Upper lobe of left lung (tissue), 6 donors: Measurements from ENCODE around the gene TP63. TPM values are rescaled to one million over a fixed set of nuclear protein-coding genes. Genes with fewer than 3 reads are reported as not detected.
"Not testable (repeated sequence)": the region's sequence is repeated elsewhere in the genome, so short reads cannot be mapped to it uniquely, and the experiment has no call there.

Source experiments
- ATAC-seq, 2 donors: fragments of 200-7000 bp; cut with Tn5 transposase; one replicate each; pipeline ENCODE4 v1.9.1; 2022; ENCODE audit warnings: mild to moderate bottlenecking in 2 of 2, moderate library complexity in 2 of 2; ENCODE audit not compliant: low FRiP score in 2 of 2
- DNase-seq, 2 donors: peaks; one replicate each; pipeline ENCODE4 v3.0.0-alpha.2; 2019 to 2020
- H3K27ac ChIP-seq, 4 donors: fragments of 200-600 bp; sonication (generic); one replicate each; pipeline ENCODE4 v1.5.1; 2016 to 2019
- H3K27me3 ChIP-seq, 4 donors: fragments of 200-600 bp; sonication (generic); one replicate each; pipeline ENCODE4 v1.5.1; 2017 to 2019
- H3K36me3 ChIP-seq, 4 donors: fragments of 200-600 bp; sonication (generic); one replicate each; pipeline ENCODE4 v1.5.1; 2016 to 2019
- H3K4me1 ChIP-seq, 4 donors: fragments of 200-600 bp; sonication (generic); one replicate each; pipeline ENCODE4 v1.5.1; 2018 to 2019
- H3K4me3 ChIP-seq, 4 donors: fragments of 200-600 bp; sonication (generic); one replicate each; pipeline ENCODE4 v1.5.1; 2017 to 2019; ENCODE audit warnings: mild to moderate bottlenecking in 2 of 4, moderate library complexity in 1 of 4
- H3K9me3 ChIP-seq, 4 donors: fragments of 200-600 bp; sonication (generic); one replicate each; pipeline ENCODE4 v1.5.1; 2018 to 2019
- CTCF ChIP-seq, 6 experiments: fragments of 450-650 bp in 4 of 6; fragments of 200-600 bp in 2 of 6; sonication (generic) in 2 of 6; IDR thresholded peaks; one replicate each; pipeline ENCODE4 v1.5.1; 2016 to 2019; ENCODE audit warnings: antibody characterized with exemption in 6 of 6
- EP300 ChIP-seq, 4 donors: sonication (generic); formaldehyde crosslinking; IDR thresholded peaks; one replicate each; pipeline ENCODE4 v1.5.1; 2017; ENCODE audit warnings: antibody characterized with exemption in 4 of 4, control low read depth in 2 of 4
- POLR2A ChIP-seq, 4 donors: fragments of 450-650 bp; IDR thresholded peaks; one replicate each; pipeline ENCODE4 v1.5.1; 2016 to 2017; ENCODE audit warnings: antibody characterized with exemption in 4 of 4, mild to moderate bottlenecking in 2 of 4
- POLR2AphosphoS5 ChIP-seq, 2 donors: sonication (generic); formaldehyde crosslinking; IDR thresholded peaks; one replicate each; pipeline ENCODE4 v1.5.1; 2017; ENCODE audit warnings: antibody characterized with exemption in 2 of 2
- WGBS, 2 donors: methylation state at CpG; one replicate each; pipeline ENCODE4 v1.1.5; 2017 to 2018; 5-methylcytosine and 5-hydroxymethylcytosine counted together
- total RNA-seq, 6 donors: library from RNA; depleted of rRNA in 4 of 6; stranded (reverse); fragments of >200 nt in 4 of 6; gene quantifications; one replicate each; pipeline versions ENCODE4 v1.1.0 to v1.2.1, GENCODE V29; 2016 to 2021
- donor health status: DM: no; HTN: no; CAD: no; lungs with moderate emphysema.
- donor health status: DM: no; HTN: yes; CAD: no; lungs with severe emphysema.

The TP63 gene
- total RNA-seq, 6 donors from 2014 or later, result 1.0 to 8.8 (median 2.8) TPM

- Histone ChIP-seq H3K27me3 (no peaks in the 10 kb centered on the region), H3K4me3 (no peak overlapping the region), H3K36me3 (no peaks in the 10 kb centered on the region), H3K27ac (no peak overlapping the region), H3K4me1 (no peaks in the 10 kb centered on the region), H3K9me3 (no peaks in the 10 kb centered on the region)
- DNase-seq, result no peak
- TF ChIP-seq CTCF (IDR thresholded peaks at IDR 0.05), result no peak
- TF ChIP-seq POLR2AphosphoS5 (IDR thresholded peaks at IDR 0.05), result no peak
- no peak for TF ChIP-seq EP300 (IDR thresholded peaks at IDR 0.05)
- TF ChIP-seq POLR2A (IDR thresholded peaks at IDR 0.05), result no peak
- WGBS, 2 donors, result 75 to 86% methylated on average over 2 of the region's 2 CpGs
- no peak for ATAC-seq
Measured at GRCh38 chr3:189597918-189598317, 33.3 kb upstream of the TP63 start.

GRCh38 chr3:189598530-189599225 lies 32.5 kb upstream of the TP63 start:
- H3K36me3 ChIP-seq, result no peaks in the 10 kb centered on the region
- H3K9me3 ChIP-seq, result no peaks in the 10 kb centered on the region
- no peaks in the 10 kb centered on the region for H3K4me1 ChIP-seq
- H3K27me3 ChIP-seq, result no peaks in the 10 kb centered on the region
- 76 to 80% methylated on average over 6 of the region's 6 CpGs for WGBS, 2 donors
- H3K4me3 ChIP-seq, result no peak overlapping the region
- H3K27ac ChIP-seq, result no peak overlapping the region
- ATAC-seq (no peak), DNase-seq (no peak)
- no peak for TF ChIP-seq EP300 (IDR thresholded peaks at IDR 0.05)
- TF ChIP-seq POLR2AphosphoS5 (IDR thresholded peaks at IDR 0.05), result no peak
- TF ChIP-seq CTCF (IDR thresholded peaks at IDR 0.05), result no peak
- no peak for TF ChIP-seq POLR2A (IDR thresholded peaks at IDR 0.05)

DNA sequence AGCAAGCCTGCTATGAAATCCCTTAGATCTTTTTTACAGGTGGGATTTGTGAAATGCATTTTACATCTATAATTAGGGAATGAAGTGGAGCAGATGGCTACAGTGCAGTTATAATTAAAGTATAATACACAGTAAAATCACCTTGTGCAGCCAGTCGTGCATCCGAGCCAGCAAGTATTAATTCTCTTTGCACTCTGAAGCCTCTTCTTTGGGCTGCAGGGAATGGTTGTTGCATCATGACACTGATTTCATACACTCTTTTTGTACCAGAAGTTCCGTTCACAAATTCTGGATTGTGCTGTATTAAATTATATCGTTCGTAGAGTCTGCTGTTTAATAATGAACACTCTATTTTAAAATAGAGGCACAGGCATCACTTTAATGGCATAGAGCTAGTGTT lies 28.7 kb upstream of the TP63 start:
- TF ChIP-seq POLR2A (IDR thresholded peaks at IDR 0.05), result no peak
- TF ChIP-seq POLR2AphosphoS5 (IDR thresholded peaks at IDR 0.05), result no peak
- no peak for TF ChIP-seq EP300 (IDR thresholded peaks at IDR 0.05)
- no peak for TF ChIP-seq CTCF (IDR thresholded peaks at IDR 0.05)
- no peaks in the 10 kb centered on the region for H3K36me3 ChIP-seq
- no peak for DNase-seq
- peaks cover 0 to 3% (median 0%) of the 10 kb centered on the region in 4 donors for H3K9me3 ChIP-seq
- WGBS, 2 donors, result 90 to 95% methylated on average over 5 of the region's 5 CpGs
- no peak for ATAC-seq
- no peaks in the 10 kb centered on the region for H3K4me1 ChIP-seq
- H3K27me3 ChIP-seq, result no peaks in the 10 kb centered on the region
- H3K27ac ChIP-seq, result no peak overlapping the region
- H3K4me3 ChIP-seq, result no peak overlapping the region

DNA sequence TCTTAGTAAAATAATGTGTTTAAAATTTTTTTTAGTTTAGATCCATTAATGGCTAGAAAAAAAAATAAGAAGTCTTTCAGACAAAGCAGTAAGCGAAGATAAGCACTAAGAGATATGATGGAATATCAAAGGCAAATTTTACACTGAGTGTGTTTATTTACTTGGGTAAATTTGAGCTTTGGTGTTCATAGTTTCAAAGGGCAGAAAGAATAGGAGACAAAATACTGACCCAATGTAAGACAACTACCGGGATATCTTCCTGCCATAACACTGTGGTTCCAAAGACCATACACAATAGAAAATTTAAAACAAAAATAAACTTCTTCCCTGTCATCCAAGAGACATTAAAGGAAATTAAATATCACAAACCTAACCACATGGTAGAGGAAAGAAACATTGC lies 25.5 kb upstream of the TP63 start:
- 87 to 94% methylated on average over 2 of the region's 2 CpGs for WGBS, 2 donors
- H3K36me3 ChIP-seq, result no peaks in the 10 kb centered on the region
- no peak overlapping the region for H3K27ac ChIP-seq
- H3K4me3 ChIP-seq, result no peak overlapping the region
- ATAC-seq, result no peak
- no peaks in the 10 kb centered on the region for H3K4me1 ChIP-seq
- no peak for DNase-seq
- TF ChIP-seq CTCF (IDR thresholded peaks at IDR 0.05) (no peak), EP300 (IDR thresholded peaks at IDR 0.05) (no peak), POLR2AphosphoS5 (IDR thresholded peaks at IDR 0.05) (no peak), POLR2A (IDR thresholded peaks at IDR 0.05) (no peak)
- no peaks in the 10 kb centered on the region for H3K27me3 ChIP-seq
- H3K9me3 ChIP-seq, result peaks cover 0 to 3% (median 0%) of the 10 kb centered on the region in 4 donors

- Histone ChIP-seq H3K4me3 (no peak overlapping the region), H3K9me3 (peaks cover 0 to 3% (median 0%) of the 10 kb centered on the region in 4 donors), H3K27ac (no peak overlapping the region), H3K27me3 (no peaks in the 10 kb centered on the region), H3K4me1 (no peaks in the 10 kb centered on the region), H3K36me3 (no peaks in the 10 kb centered on the region)
- 96 to 98% methylated on average over 4 of the region's 4 CpGs for WGBS, 2 donors
- TF ChIP-seq POLR2A (IDR thresholded peaks at IDR 0.05) (no peak), POLR2AphosphoS5 (IDR thresholded peaks at IDR 0.05) (no peak), CTCF (IDR thresholded peaks at IDR 0.05) (no peak), EP300 (IDR thresholded peaks at IDR 0.05) (no peak)
- ATAC-seq (no peak), DNase-seq (no peak)
Measured at GRCh38 chr3:189606774-189607173, 24.4 kb upstream of the TP63 start.

DNA sequence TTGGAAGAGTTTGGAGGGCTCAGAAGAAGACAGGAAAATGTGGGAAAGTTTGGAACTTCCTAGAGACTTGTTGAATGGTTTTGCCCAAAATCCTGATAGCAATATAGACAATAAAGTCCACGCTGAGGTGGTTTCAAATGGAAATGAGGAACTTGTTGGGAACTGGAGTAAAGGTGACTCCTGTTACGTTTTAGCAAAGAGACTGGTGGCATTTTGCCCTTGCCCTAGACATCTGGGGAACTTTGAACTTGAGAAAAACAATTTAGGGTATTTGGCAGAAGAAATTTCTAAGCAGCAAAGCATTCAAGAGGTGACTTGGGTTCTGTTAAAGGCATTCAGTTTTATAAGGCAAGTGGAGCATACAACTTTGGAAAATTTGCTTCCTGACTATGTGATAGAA lies 18.5 kb upstream of the TP63 start:
- WGBS, 2 donors, result 30 to 36% methylated on average over 2 of the region's 2 CpGs
- DNase-seq, result not testable (repeated sequence)

More for the DNA sequence above, 18.5 kb upstream of the TP63 start:
- ATAC-seq, H3K9me3 ChIP-seq, H3K4me1 ChIP-seq, H3K27ac ChIP-seq, H3K27me3 ChIP-seq, H3K4me3 ChIP-seq, H3K36me3 ChIP-seq: not testable (repeated sequence)
